ENCODE measurements around the gene GOLGA8K.
"Not testable (repeated sequence)": the region's sequence is repeated elsewhere in the genome, so short reads cannot be mapped to it uniquely, and the experiment has no call there.

- TF ChIP-seq CTCF, POLR2A (IDR thresholded peaks at IDR 0.05): not testable (repeated sequence)
These were observed 6.6 kb downstream of the GOLGA8K start for GRCh38 chr15:32396522-32396921.
